WTC11 (cell line): ENCODE measurements around the gene GRIN1.

Source experiments
- ATF2 ChIP-seq: sonication (generic); formaldehyde crosslinking; IDR thresholded peaks from 2 replicates; pipeline ENCODE4 v1.8.1; 2022; ENCODE audit warnings: low read depth, missing genetic modification reagents, borderline replicate concordance
- ELF4 ChIP-seq: sonication (generic); formaldehyde crosslinking; IDR thresholded peaks from 2 replicates; pipeline ENCODE4 v1.8.1; 2022; ENCODE audit warnings: low read depth, mild to moderate bottlenecking, moderate library complexity, missing genetic modification reagents

GRCh38 chr9:137157618-137158415, 18.9 kb downstream of the GRIN1 start:
- no peak for TF ChIP-seq ATF2 (CRISPR knock-in tag)
- no peak for TF ChIP-seq ELF4
